MM.1S (cell line): ENCODE results near the gene SLC9A1.

Experiments used
- DNase-seq: peaks from one replicate; pipeline ENCODE4 v3.0.0-alpha.2; 2015
- H2AFZ ChIP-seq: fragments of 300-600 bp; sonication (generic); 2 replicates; pipeline ENCODE4 v1.6.0; 2016; ENCODE audit warnings: antibody characterized with exemption, low read length
- H3F3A ChIP-seq: fragments of 300-600 bp; sonication (generic); 2 replicates; pipeline ENCODE4 v1.6.1; 2016; ENCODE audit warnings: mild to moderate bottlenecking, antibody characterized with exemption, low read length, moderate library complexity, mixed read lengths; ENCODE audit not compliant: insufficient read depth
- H3K27ac ChIP-seq: fragments of 300-600 bp; sonication (generic); 2 replicates; pipeline ENCODE4 v1.5.1; 2016; ENCODE audit warnings: mild to moderate bottlenecking, low read length
- H3K27me3 ChIP-seq: fragments of 300-600 bp; sonication (generic); replicated peaks from 2 replicates; pipeline ENCODE4 v1.6.0; 2016; ENCODE audit warnings: low read length; ENCODE audit not compliant: insufficient read depth
- H3K36me3 ChIP-seq: fragments of 300-600 bp; sonication (generic); replicated peaks from 2 replicates; pipeline ENCODE4 v1.6.1; 2016; ENCODE audit warnings: mild to moderate bottlenecking, low read length, mixed read lengths; ENCODE audit not compliant: insufficient read depth
- H3K4me1 ChIP-seq: fragments of 300-600 bp; sonication (generic); 2 replicates; pipeline ENCODE4 v1.6.1; 2016; ENCODE audit warnings: low read length, mixed read lengths
- H3K4me2 ChIP-seq: fragments of 300-600 bp; sonication (generic); 2 replicates; pipeline ENCODE4 v1.6.0; 2016; ENCODE audit warnings: low read depth, low read length
- H3K4me3 ChIP-seq: fragments of 300-600 bp; sonication (generic); 2 replicates; pipeline ENCODE4 v1.5.1; 2016; ENCODE audit warnings: low read length, mixed read lengths
- H3K79me2 ChIP-seq: fragments of 300-600 bp; sonication (generic); 2 replicates; pipeline ENCODE4 v1.6.1; 2016; ENCODE audit warnings: mixed run types, low read length, mixed read lengths
- H3K9ac ChIP-seq: fragments of 300-600 bp; sonication (generic); 2 replicates; pipeline ENCODE4 v1.6.1; 2016; ENCODE audit warnings: low read length, mixed read lengths
- H3K9me2 ChIP-seq: fragments of 300-600 bp; sonication (generic); replicated peaks from 2 replicates; pipeline ENCODE4 v1.6.1; 2016; ENCODE audit warnings: mild to moderate bottlenecking, low read length, mixed read lengths; ENCODE audit not compliant: insufficient read depth
- H3K9me3 ChIP-seq: fragments of 300-600 bp; sonication (generic); replicated peaks from 2 replicates; pipeline ENCODE4 v1.6.1; 2016; ENCODE audit warnings: mild to moderate bottlenecking, low read length, mixed read lengths; ENCODE audit not compliant: insufficient read depth
- H4K20me1 ChIP-seq: fragments of 300-600 bp; sonication (generic); 2 replicates; pipeline ENCODE4 v1.6.1; 2016; ENCODE audit warnings: mild to moderate bottlenecking, low read length, moderate library complexity, mixed read lengths; ENCODE audit not compliant: insufficient read depth
- CTCF ChIP-seq: fragments of 300-600 bp; sonication (generic); IDR thresholded peaks from 2 replicates; pipeline ENCODE4 v1.5.1; 2016; ENCODE audit warnings: antibody characterized with exemption, low read length, mixed read lengths
- EZH2 ChIP-seq: fragments of 300-600 bp; sonication (generic); optimal IDR thresholded peaks from 2 replicates; pipeline ENCODE3; 2017; ENCODE audit warnings: low read depth, mild to moderate bottlenecking, antibody characterized with exemption, low read length, mixed read lengths
- EZH2phosphoT487 ChIP-seq: fragments of 300-600 bp; sonication (generic); IDR thresholded peaks from 2 replicates; pipeline ENCODE4 v1.6.1; 2018; ENCODE audit warnings: antibody characterized with exemption, low read length

SLC9A1 gene

GRCh38 chr1:27053977-27054753 lies 100.8 kb downstream of the SLC9A1 start:
- no peak for DNase-seq
- peaks cover 19% of the 10 kb centered on the region for H3K27me3 ChIP-seq
- H3K27ac ChIP-seq, result no peak overlapping the region
- no peak overlapping the region for H3K4me3 ChIP-seq
- no peak overlapping the region for H2AFZ ChIP-seq
- no peaks in the 10 kb centered on the region for H3K79me2 ChIP-seq
- H3F3A ChIP-seq, result no peaks in the 10 kb centered on the region
- H3K4me2 ChIP-seq, result no peak overlapping the region
- H3K4me1 ChIP-seq, result no peaks in the 10 kb centered on the region
- H3K9ac ChIP-seq, result no peak overlapping the region
- no peaks in the 10 kb centered on the region for H4K20me1 ChIP-seq
- TF ChIP-seq EZH2 (no peak), EZH2phosphoT487 (no peak), CTCF (no peak)
- H3K36me3 ChIP-seq, result no peaks in the 10 kb centered on the region
- no peaks in the 10 kb centered on the region for H3K9me3 ChIP-seq
- H3K9me2 ChIP-seq, result no peaks in the 10 kb centered on the region

- no peak for TF ChIP-seq EZH2
- no peak for TF ChIP-seq EZH2phosphoT487
- TF ChIP-seq CTCF, result no peak
- no peak for DNase-seq
- Histone ChIP-seq H3F3A (no peaks in the 10 kb centered on the region), H3K4me1 (no peaks in the 10 kb centered on the region), H3K4me2 (no peak overlapping the region), H3K4me3 (no peak overlapping the region), H3K36me3 (no peaks in the 10 kb centered on the region), H3K27me3 (peaks cover 4% of the 10 kb centered on the region), H4K20me1 (no peaks in the 10 kb centered on the region), H2AFZ (no peak overlapping the region), H3K9me2 (no peaks in the 10 kb centered on the region), H3K9ac (no peak overlapping the region), H3K9me3 (no peaks in the 10 kb centered on the region), H3K79me2 (no peaks in the 10 kb centered on the region), H3K27ac (no peak overlapping the region)
Observed at GRCh38 chr1:27052527-27052926, 102.4 kb downstream of the SLC9A1 start.

GRCh38 chr1:27049607-27050006 lies 105.3 kb downstream of the SLC9A1 start:
- H2AFZ ChIP-seq, result no peak overlapping the region

More at GRCh38 chr1:27049607-27050006, 105.3 kb downstream of the SLC9A1 start:
- Histone ChIP-seq H3K9me3 (no peaks in the 10 kb centered on the region), H4K20me1 (no peaks in the 10 kb centered on the region), H3K4me1 (peaks cover 4% of the 10 kb centered on the region; the same call in 1 of the 2 replicates), H3F3A (no peaks in the 10 kb centered on the region), H3K9me2 (no peaks in the 10 kb centered on the region), H3K4me2 (no peak overlapping the region), H3K9ac (no peak overlapping the region), H3K4me3 (no peak overlapping the region), H3K36me3 (no peaks in the 10 kb centered on the region), H3K27me3 (no peaks in the 10 kb centered on the region), H3K79me2 (no peaks in the 10 kb centered on the region), H3K27ac (no peak overlapping the region)
- peak; percentile 50 for DNase-seq
- no peak for TF ChIP-seq CTCF
- no peak for TF ChIP-seq EZH2phosphoT487
- TF ChIP-seq EZH2, result no peak
